Ecto neural progenitor cell (in vitro differentiated cells): Measurements from ENCODE around the gene LGALS7.
"Not testable (repeated sequence)": the region's sequence is repeated elsewhere in the genome, so short reads cannot be mapped to it uniquely, and the experiment has no call there.

Source experiments
- DNase-seq: peaks from one replicate; pipeline ENCODE4 v3.0.0-alpha.2; 2018; ENCODE audit warnings: low spot score

The LGALS7 gene

GRCh38 chr19:38770949-38771275 lies 2.4 kb downstream of the LGALS7 start:
- not testable (repeated sequence) for DNase-seq

GRCh38 chr19:38770228-38770948 lies 2.9 kb downstream of the LGALS7 start:
- not testable (repeated sequence) for DNase-seq

DNA sequence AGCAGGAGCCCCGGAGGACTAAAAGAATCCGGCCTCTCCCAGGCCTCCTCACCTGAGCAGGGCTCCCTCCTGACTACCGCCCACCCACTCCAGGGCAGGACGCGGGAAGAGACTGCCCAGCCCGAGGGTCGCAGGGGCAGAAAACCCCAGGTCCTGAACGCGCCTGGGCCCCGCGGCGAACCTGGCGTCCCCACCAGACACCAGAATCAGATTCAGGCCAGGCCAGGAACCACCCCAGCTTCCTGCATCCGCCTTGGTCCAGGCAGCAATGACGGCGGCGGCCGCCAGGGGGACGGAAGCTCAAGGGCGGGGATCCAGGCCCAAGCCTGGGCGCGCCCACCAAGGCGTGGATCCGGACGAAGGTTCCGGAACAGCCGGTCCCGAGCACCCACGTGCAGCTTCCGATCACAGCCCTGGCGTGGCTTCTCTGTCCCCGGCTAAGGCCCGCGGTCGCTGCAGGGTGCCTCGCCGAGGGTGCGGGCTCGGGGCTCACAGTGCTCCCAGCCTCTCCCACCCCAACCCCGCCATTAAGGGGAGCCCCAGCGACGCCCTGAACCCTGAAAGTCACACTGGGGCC lies 3.6 kb downstream of the LGALS7 start:
- peak; percentile 85 for DNase-seq

- DNase-seq = no peak
Observed at GRCh38 chr19:38766276-38767047, 6.9 kb downstream of the LGALS7 start.

DNA sequence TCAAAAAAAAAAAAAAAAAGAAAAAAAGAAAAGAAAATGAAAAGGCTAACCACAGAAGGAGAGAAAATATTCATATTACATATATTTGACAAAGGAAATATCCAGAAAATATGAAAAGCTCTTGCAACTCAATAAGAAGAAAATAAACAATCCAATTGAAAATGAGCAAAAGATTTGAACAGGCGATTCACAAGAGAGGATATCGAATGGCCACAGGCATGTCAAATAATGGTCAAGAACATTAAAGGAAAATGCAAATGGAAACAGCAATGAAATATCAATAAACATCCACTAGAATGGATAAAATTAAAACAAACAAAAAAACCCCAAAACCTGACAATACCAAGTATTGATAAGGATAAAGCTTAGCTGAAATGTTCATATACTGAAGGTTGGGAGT lies 8.1 kb downstream of the LGALS7 start:
- DNase-seq = no peak

DNA sequence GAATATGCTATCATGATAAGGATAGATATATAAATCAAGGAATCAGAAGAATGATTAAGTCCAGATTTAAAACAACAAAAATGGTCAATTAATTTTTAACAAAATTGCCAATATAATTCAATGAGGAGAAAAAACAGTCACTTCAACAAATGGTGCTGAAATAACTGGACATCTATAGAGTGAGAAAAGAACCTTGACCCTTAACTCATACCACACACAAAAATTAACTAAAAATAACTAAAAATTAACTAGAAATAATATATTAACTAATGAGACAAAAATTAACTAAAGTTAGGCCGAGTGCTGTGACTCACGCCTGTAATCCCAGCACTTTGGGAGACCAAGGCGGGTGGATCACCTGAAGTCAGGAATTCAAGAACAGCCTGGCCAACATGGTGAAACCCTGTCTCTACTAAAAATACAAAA lies 9.5 kb downstream of the LGALS7 start:
- DNase-seq = no peak

- DNase-seq = not testable (repeated sequence)
Observed at GRCh38 chr19:38761884-38762389, 11.4 kb downstream of the LGALS7 start.

DNA sequence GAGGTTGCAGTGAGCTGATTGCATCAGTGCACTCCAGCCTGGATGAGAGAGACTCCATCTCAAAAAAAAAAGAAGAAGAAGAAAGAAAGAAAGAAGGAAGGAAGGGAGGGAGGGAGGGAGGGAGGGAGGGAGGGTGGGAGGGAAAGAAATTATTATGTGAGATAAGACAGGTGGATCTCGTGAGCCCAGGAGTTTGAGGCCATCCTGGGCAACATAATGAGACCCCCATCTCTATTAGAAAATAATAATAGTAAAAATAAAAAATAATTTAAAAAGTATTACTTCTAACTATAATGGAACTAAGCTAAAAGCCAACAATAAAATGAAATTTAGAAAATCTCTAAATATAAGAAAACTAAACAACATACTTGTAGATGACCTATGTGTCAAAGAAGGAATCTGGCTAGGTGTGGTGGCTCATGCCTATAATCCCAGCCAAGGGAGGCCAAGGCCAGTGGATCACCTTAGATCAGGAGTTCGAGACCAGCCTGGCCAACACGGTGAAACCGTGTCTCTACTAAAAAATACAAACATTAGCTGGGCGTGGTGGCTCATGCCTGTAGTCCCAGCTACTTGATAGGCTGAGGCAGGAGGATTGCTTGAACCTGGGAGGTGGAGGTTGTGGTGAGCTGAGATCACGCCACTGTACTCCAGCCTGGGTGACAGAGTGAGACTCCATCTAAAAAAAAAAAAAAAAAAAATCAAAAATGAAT lies 12.4 kb downstream of the LGALS7 start:
- not testable (repeated sequence) for DNase-seq

DNA sequence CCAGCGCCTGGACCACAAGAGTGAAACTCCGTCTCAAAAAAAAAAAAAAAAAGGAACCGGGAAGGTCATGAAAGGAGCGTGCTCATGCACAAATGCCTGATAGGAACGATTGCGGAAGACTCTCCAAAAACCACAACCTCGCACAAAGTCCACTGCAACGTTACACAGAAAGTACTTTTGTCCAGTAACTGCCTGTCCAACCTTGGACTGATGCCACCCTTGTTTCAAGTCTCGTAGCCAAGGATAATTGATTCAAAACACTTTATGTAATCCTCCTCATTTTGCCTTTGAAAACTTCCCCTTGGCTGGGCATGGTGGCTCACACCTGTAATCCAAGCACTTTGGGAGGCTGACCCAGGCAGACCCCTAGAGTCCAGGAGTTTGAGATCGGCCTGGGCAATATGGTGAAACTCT lies 13.7 kb downstream of the LGALS7 start:
- DNase-seq = no peak

GRCh38 chr19:38754196-38754595 lies 19.1 kb downstream of the LGALS7 start:
- DNase-seq = not testable (repeated sequence)

DNA sequence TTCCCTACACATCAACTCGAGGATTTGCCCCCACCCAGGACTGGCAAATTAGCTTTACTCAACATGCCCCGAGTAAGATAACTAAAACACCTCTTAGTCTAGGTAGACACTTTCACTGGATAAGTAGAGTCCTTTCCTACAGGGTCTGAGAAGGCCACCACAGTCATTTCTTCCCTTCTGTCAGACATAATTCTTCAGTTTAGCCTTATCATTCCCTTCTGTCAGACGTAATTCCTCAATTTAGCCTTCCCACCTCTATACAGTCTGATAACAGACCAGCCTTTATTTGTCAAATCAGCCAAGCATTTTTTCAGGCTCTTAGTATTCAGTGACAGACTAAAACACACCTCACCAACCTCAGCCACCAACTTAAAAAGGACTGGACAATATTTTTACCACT lies 19.5 kb downstream of the LGALS7 start:
- DNase-seq = not testable (repeated sequence)

DNA sequence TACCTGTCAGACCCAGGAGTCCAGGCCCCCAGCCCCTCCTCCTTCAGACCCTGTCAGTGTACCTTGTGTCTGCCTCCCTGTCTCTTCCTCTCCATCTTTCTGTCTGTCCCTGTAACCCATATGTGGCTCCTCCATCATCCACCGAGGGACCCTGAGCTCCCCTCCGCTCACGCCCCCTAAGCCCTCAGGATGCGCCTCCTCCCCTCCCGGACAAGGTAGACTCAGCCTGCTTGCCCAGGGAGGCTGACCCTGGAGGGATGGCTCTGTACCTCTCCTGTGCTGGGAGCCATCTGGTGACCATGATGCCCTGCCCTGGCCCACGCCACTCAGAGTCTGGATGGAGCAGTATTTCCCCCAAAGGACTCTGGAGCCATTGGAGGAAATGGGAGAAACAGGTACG lies 28.0 kb downstream of the LGALS7 start:
- no peak for DNase-seq

GRCh38 chr19:38744874-38745273 lies 28.4 kb downstream of the LGALS7 start:
- no peak for DNase-seq

- DNase-seq = no peak
Observed at GRCh38 chr19:38744298-38744681, 29.0 kb downstream of the LGALS7 start, which contains the start of gene CAPN12. TSS of gene CAPN12 (minus strand) at chr19:38744474. CDS start at chr19:38744165, 309 bp downstream.

DNA sequence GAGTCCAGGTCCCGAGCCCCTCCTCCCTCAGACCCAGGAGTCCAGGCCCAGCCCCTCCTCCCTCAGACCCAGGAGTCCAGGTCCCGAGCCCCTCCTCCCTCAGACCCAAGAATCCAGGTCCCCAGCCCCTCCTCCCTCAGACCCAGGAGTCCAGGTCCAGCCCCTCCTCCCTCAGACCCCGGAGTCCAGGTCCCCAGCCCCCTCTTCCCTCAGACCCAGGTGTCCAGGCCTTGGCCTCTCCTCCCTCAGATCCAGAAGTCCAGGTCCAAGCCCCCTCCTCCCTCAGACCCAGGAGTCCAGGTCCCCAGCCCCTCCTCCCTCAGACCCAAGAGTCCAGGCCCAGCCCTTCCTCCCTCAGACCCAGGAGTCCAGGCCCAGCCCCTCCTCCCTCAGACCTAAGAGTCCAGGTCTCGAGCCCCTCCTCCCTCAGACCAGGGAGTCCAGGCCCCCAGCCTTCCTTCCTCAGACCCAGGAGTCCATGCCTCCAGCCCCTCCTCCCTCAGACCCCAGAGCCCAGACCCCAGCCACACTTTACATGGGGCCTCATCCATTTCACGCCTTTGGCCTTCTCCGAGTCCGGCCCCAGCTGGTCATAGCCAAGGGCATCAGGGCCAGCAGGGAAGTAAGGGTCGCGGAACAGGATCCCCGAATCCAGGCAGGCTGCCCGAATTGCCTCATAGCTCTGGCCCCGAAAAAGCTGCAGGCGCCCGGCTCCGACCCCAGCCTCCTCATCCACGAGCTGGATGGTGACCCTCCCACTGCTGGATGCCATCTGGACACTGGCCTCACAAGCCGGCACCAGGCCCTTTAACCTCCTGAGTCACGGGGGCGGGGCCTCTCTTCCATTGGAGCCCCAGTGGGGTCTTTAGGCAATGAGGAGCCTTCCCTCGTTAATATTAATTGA lies 29.7 kb downstream of the LGALS7 start:
- no peak for DNase-seq

DNA sequence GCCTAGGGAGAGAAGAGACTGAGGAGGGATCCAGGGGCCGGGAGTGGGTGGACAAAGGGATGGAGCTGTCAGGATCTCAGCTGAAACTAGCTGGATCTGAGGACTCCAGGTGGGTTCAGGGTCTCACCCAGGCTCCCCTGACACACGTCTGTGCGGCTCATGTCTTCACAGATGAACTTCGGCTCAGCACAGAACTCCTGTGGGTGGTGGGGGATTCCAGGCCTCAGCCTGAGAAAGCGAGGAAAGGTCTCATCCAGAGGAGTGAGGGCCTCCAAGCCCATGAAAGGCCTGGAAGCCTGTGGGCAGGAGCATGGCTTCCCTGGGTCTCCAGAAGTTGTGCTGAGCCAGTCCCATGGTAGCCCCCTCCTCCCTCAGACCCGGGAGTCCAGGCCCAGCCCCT lies 30.4 kb downstream of the LGALS7 start:
- DNase-seq = no peak

DNA sequence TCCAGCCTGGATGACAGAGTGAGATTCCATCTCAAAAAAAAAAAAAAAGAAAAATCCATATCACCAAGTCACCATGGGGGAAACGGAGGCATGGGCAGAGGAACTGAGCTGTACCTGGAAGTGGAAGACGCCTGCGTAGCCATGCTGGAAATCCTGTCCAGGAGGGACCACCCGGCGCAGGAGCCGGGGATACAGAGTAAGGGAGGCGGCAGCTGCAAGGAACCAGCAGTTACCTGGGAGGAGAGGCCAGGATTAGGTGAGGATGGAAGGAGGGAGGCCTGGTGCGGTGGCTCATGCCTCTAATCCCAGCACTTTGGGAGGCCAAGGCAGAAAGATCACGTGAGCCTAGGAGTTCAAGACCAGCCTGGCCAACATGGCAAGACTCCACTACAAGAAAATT lies 31.0 kb downstream of the LGALS7 start:
- no peak for DNase-seq

GRCh38 chr19:38741670-38742069 lies 31.6 kb downstream of the LGALS7 start:
- no peak for DNase-seq

DNA sequence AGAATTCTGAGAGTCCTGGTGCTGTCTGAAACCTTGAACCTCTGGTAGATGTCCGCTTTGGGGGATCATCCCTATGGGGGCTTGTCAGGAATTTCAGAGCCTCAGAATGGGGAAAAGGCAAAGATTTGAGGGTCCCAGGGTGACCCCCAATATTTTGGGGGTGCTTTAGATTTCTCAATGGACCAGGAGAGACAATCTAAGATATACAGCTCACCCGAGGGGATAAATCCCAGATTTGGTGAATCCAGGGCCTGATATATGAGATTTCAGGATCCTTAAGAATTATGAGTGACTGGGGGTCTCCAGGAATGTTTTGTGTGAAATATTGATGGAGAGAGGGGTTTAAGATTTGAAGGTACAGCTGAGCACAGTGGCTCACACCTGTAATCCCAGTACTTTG lies 32.4 kb downstream of the LGALS7 start:
- DNase-seq = no peak

- no peak for DNase-seq
Observed at GRCh38 chr19:38740257-38740592, 33.1 kb downstream of the LGALS7 start.
